Measurements from ENCODE around the gene HMX1.

Gene HMX1

DNA sequence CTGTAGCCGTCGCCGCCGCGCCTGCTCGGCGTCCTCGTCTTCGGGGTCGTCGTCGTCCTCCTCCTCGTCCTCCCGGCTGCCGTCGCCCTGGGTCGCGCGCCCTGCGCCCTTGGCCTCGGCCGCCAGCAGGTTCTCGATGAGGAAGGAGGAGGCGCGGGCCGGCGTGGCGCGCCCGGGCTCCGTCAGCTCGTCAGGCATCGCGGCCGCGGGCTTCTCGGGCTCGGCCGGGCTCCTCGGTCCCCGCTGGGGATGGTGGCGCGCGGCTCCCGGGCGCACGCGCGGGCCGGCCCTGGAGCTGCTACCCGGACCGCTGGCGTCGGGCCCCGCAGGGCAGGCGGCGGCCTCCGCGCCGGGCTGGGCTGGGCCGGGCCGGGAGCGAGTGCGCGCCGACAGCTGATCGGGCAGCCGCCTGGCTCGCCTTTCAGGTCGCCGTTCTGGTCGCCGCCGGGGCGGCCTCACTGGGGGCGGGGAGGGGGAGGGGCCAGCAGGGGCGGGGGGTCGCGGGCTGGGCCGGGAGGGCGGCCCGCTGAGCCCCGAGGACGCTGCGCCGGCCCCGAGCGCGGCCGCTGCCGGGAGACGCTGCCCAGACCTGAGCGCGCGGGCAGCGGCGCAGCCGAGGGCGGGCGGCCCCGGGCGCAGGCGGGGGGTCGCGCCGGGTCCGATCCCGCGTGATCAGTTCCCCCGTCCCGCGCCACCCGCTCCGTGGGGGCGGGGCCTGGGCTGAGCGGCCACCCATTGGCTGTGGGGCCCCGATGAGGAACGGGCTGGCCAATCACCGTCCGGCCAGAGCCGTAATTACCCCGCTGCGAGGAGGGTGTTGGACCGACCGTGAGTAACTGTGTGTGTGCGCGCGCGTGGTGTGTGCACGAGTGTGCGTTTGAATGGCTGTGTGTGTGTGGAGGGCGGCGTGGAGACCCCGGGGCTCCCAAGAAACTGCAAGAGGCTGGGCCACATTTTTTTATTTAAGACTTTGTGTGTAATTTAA lies at the start of gene HMX1:
TSS of gene HMX1 (minus strand) at position 423 of the 985 bp plus-strand sequence. CDS start at position 198, 225 bp downstream.
- no peak for DNase-seq (ENCODE audit: low read depth)
- TF ChIP-seq, protein P1, sequence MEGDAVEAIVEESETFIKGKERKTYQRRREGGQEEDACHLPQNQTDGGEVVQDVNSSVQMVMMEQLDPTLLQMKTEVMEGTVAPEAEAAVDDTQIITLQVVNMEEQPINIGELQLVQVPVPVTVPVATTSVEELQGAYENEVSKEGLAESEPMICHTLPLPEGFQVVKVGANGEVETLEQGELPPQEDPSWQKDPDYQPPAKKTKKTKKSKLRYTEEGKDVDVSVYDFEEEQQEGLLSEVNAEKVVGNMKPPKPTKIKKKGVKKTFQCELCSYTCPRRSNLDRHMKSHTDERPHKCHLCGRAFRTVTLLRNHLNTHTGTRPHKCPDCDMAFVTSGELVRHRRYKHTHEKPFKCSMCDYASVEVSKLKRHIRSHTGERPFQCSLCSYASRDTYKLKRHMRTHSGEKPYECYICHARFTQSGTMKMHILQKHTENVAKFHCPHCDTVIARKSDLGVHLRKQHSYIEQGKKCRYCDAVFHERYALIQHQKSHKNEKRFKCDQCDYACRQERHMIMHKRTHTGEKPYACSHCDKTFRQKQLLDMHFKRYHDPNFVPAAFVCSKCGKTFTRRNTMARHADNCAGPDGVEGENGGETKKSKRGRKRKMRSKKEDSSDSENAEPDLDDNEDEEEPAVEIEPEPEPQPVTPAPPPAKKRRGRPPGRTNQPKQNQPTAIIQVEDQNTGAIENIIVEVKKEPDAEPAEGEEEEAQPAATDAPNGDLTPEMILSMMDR (IDR thresholded peaks at IDR 0.05; ENCODE audit: insufficient read depth, low read depth, low read length, missing control alignments), result no peak
- no peak within 1 kb of the TSS for H3K4me3 ChIP-seq (ENCODE audit: low read length)

DNA sequence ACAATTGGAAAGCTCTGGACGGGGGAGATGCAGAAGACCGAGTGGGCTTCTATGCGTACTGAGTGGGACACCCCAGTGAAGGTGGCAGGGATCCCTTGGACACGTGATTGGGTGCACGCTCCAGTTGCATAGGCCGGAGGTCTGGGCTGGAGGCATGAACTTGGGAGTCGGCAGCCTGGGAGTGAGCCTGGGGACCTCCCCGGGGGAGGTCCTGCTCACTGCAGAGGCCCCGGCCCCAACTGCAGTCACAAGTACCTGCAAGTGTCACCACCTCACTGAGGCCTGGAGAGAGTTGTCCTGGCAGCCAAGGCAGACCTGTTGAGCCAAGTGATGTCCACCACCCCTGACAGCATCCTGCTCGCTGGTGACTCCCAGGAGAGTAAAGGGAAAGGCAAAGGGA lies 49.3 kb upstream of the HMX1 start:
- no peak overlapping the region for H3K4me3 ChIP-seq (ENCODE audit: low read length)
- TF ChIP-seq, protein P1 (IDR thresholded peaks at IDR 0.05; ENCODE audit: insufficient read depth, low read depth, low read length, missing control alignments), result no peak
- no peak for DNase-seq (ENCODE audit: low read depth)

DNA sequence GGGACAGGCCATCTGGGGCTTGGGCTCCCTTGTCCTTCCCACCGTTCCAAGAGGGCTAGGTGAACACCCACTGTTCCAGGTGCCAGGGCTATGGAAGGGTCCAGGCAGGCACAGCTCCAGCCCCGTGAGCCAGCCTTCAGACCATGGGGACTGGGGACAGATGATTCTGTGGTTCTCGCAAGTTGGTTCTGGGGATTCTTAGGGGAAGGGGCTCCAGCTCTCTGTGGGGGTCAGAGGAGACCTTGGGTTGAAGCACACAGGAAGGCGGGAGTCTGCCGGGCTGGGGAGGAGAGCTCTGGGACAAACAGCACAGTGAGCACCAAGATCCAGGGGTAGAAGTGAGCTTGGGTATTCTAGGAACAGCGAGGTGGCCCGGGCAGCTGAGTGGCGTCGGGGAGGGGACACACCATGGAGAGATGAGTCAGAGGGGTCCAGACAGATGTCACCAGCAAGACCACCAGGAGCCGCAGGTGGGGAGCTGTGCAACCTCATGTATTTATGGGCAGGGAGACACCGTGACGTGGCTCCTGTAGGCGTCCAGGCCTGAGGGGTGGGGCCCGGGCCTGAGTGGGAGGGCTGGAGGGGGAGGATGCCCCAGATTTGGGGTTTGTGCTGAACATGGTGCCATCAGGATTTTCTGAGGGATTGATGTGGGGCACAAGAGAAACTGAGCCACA lies 48.8 kb upstream of the HMX1 start:
- no peak for DNase-seq (ENCODE audit: low read depth)
- TF ChIP-seq, protein P1 (IDR thresholded peaks at IDR 0.05; ENCODE audit: insufficient read depth, low read depth, low read length, missing control alignments), result no peak
- H3K4me3 ChIP-seq (ENCODE audit: low read length), result no peak overlapping the region

DNA sequence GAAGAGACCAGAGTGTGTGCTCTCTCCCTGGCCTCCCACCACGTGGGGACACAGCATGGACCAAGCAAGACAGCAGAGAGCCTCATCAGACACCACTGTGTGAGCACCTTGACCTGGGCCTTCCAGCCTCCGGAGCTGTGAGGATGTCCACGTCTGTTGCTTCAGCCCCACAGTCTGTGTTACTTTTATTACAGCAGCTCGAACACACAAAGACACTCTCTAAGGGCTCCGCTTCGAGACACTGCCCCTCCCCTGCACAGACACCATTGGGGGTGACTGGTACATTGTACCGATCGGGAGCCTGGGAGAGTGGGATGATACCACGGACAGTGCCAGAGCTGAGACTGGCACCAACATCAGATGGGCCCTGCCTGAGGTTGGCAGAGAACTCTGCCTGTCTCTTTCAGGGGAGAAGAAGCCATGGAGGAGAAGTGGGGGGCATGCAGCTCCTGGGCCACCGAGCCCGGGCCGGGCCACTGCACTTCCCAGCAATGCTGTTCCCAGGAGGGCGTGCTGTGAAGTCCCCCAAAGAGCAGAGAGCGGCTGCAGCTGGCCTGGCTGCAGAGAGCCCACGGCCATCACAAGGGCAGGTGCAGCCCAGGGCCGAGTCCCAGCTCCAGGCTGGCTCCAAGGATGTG lies 48.1 kb upstream of the HMX1 start:
- DNase-seq (ENCODE audit: low read depth), result no peak
- no peak overlapping the region for H3K4me3 ChIP-seq (ENCODE audit: low read length)
- TF ChIP-seq, protein P1 (IDR thresholded peaks at IDR 0.05; ENCODE audit: insufficient read depth, low read depth, low read length, missing control alignments), result no peak

DNA sequence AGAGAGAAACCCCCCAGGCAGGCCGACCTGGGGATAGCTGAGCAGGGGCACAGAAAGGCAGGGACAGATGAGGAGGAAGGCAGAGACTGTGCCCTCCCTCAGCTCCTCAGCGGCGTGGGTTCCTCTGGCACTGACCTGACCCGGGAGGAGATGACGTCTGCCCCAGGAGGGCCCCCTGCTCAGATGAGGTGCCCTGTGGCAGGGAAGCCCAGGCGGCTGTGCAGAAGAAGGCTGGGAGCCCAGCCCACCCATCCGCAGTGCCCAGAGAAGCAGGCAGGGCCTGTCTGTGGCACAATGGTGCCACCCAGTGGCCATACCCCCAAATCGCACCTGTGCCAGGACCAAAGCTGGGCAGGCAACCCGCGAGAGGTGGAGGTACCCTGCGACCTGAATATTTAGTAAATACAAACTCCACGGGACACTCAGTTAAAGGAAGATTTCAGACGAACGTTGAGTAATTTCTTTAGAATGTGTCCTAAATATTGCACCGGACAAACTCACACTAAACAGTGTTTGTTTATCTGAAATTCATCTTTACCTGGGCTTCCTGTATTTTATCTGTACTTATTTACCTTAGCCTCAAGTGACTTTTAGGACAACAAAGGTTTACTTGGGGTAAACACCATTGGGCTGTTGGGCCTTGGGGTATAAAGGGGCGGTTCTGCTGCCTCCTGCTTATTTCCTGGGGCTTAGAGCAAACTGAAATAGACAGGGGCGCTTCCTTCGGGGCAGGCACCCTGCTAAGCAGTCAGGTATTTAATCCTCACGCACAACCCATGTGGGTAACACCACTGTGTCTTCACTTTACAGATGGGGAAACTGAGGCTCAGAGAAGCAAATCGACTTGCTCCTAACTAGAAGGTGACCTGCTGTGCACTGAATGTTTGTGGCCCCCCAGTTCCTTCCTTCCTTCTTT lies 46.5 kb upstream of the HMX1 start:
- peak; percentile 34 for DNase-seq (ENCODE audit: low read depth)
- no peak overlapping the region for H3K4me3 ChIP-seq (ENCODE audit: low read length)
- TF ChIP-seq, protein P1 (IDR thresholded peaks at IDR 0.05; ENCODE audit: insufficient read depth, low read depth, low read length, missing control alignments), result peak; percentile 84

DNA sequence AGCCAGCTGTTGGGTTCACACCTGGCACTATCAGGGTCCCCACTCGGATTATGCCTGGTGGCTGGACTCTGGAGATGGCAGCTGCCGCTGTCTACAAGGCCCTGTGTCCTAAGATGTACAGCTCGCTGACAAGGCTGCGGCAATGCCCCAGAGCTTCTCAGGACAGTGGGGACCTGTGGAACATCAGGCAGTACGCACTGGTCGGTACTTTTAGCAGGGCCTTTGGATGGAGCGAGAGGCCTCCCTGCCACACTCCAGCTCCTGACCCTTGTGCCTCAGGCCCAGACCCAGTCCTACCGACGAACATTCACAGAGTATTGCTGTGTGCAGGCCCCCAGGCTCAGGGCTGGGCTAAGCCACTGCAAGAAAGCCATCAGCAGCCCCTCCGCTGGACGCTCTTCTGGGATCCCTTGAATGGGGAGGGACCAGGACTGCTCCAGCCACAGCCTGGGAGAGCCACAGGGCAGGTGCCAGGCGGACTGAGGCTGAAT lies 45.7 kb upstream of the HMX1 start:
- no peak overlapping the region for H3K4me3 ChIP-seq (ENCODE audit: low read length)
- DNase-seq (ENCODE audit: low read depth), result no peak
- TF ChIP-seq, protein P1 (IDR thresholded peaks at IDR 0.05; ENCODE audit: insufficient read depth, low read depth, low read length, missing control alignments), result no peak
